ENCODE data around the gene MTMR1.

DNA sequence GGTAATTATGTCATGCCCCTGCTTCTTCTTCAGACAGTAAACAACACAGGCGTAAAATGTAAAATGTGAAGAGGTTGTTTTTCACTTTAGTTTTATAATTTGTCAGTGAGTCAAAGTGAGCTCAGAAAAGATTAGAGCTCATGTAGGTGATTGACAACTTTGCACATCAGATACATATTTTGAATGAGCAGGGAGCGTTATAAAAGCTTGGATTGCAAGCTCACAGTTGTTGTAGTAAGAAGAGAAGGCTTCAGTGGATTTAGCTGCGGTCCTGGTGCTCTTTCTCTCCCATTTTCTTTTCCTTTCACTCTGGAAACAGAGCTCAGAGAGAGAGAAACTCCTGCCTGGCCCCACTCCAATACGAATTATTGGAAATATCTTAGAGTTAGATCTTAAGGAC, 26.4 kb downstream of the MTMR1 start:
- TF ChIP-seq GATA2 (IDR thresholded peaks at IDR 0.05; ENCODE audit: low read depth, low read length) (no peak), GATA3 (IDR thresholded peaks at IDR 0.05; ENCODE audit: low read depth, low read length) (no peak)

All from SH-SY5Y (cell line).